SK-MEL-5 (cell line): ENCODE data around the gene SARM1. TPM values are rescaled to one million over a fixed set of nuclear protein-coding genes. Genes with fewer than 3 reads are reported as not detected.

Source experiments
- DNase-seq: peaks from one replicate; pipeline ENCODE4 v3.0.0-alpha.2; 2016; ENCODE audit warnings: low read depth, low spot score
- in situ Hi-C: cut with HindIII; loops from 2 replicates; pipeline ENCODE4 v1.10.0; 2016; ENCODE audit warnings: low sequenced_read_pairs, high pct_unique_total_duplicates, low pct_unique_long_range_greater_than_20kb
- total RNA-seq: library from RNA; depleted of rRNA; stranded (reverse); fragments of >200 nt; shearing (Covaris generic); gene quantifications from 2 replicates; pipeline ENCODE4 v1.2.3, GENCODE V29; 2014

SARM1 gene
- total RNA-seq, 1 experiment from 2014 or later, result 5.1 TPM

DNA sequence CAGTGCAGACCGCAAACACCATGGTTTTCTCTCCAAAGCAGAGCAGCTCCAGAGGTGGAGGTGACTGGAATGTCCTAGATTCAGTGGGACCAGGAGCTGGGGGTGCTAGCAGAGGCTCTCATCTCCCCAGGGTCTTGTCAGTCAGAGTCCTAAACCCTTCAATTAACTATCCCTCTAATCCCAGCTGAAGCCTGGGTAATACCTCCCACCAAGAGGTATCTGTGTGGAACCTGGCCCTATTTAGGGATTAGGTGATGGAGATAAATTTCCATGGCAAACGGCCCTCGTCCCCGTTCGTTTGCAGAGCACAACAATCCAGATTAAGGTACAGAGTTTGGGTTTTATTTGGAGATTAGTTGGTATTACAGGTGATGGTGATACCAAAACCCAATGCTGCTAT lies 8.3 kb upstream of the SARM1 start:
- in situ Hi-C loops, result no loop called here

DNA sequence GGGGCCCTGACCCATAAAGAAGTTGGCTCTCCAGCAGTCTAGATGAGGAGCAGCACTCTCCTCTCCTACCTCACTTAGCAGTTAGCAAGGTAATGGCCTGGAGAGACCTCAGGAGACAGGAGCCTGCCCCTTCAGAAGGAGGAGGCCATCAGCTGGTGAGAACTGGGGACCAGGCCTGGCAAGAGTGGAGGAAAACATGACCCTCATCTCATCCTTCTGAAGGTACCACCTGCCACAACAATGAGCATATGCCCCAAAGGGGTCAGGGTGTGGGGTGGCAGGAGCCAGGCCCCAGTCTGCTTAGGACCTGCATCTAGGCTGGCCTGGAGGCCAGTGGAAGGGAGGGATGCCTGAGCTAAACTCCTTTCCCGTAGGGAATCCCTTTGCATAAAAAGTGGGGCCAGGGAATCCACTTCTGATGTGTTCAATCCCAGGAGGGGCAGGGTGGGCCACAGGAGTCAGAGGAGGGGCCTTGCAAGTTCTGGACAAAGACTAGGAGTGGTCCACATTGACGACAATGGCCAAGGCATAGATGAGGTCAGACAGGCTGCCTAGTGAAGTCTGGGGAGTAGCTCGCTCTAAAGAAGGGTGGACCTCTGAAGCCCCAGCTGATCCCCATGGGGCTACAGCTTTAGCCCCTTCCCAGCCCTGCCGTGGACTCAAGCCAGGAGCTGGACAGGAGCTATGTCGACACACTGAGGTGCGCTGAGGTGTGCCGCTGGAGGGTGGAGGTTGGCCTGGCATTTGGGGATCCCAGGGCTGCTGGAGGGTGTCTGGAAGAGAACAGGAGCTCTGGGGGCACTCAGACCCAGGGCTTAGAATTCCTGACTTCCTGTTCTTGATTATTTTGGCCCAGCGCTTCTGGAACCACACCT lies 7.5 kb upstream of the SARM1 start:
- DNase-seq, result no peak
- in situ Hi-C loops, result no loop called here

More for the DNA sequence above, 8.3 kb upstream of the SARM1 start:
- no peak for DNase-seq

DNA sequence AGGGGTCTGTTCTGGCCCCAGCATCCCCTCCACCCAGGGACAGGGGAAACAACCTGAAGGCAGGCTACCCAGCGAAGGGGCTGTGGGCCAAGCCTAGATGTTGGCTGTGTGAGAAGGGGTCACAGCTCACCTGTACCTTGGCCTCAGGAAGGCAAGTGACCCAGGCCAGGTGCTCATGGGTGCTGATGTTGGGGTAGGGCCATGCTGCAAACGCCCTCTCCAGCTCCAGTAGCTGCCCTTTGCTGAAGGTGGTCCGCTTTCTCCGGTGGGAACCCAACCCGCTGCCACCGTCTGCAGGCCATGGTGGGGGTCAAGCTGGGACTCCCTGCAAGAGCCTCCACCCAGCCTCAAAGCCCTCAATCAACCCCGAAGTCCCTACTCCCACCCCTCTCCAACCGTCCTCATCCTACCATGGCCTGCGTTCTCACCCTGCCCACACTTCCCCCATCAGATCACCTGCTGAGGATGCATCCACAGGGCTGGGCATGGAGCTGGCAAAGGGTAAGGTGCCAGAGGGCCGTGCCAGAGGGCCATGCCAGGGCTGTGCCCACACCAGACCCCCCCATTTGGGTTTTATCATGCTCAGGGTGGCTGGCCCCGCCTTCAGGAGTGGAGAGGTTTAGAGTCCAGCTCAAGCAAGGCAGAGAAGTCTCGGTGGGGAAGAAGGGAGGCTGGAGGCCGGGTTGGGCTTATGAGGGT lies 6.7 kb upstream of the SARM1 start, which contains the start of gene SEBOX:
SEBOX (minus strand) TSS at position 535 of the 699 bp plus-strand sequence; CDS start at position 487, 48 bp downstream.
- DNase-seq, result no peak
- in situ Hi-C loops, result no loop called here

DNA sequence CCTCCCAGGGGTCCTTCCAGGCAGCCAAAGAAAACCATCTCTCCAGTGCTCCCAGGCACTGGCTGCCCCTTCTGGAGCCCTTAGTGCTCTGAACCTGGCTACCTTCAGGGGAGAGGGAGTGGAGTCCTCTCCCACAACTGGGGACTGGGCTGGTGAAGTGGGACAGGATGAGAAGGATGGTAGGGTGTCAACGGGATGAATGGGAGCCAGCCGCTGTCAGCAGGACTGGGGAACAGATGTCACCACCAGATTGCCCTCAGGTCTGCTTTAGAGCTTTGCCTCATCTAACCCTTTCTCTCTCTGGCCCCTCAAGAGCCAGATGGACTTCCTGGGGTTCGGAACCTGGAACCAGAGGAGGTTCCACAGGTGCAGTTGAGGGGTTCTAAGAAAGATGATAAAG lies 6.0 kb upstream of the SARM1 start:
- in situ Hi-C loops, result no loop called here

GRCh38 chr17:28366605-28367004 lies 4.9 kb upstream of the SARM1 start:
- DNase-seq, result peak; percentile 25
- in situ Hi-C loops, result no loop called here

More for the DNA sequence above, 6.0 kb upstream of the SARM1 start:
- no peak for DNase-seq

DNA sequence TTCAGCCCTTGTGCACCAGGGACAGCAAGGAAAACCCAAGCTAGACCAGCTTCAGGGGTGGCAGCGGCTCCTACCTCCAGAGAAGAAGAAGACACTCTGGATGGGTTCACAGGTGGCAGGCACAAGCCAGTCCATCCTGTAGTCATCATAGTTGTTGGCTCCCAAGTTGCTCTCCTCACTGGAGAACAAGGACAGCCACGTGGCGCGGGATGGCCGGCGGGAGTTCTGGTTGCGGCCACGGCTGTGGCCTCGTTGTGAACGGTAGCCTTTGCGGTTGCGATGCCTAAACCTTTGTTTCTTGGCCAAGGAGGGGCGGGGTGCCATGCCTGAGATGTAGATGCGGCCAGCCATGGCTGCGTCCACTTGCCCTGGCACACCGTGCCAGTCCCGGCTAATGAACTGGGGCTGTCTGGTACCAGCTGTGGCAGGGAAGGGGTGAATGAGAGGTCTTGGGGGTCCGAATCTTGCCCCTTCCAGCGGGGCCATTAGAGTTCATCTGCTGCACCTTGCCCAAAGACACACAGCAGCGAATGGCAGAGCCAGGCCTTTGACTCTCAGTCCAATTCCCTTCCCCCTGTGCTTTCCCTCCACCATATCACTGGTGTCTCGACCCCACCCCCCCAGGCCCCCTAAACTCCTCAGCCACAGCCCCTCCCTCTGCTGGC lies 3.7 kb upstream of the SARM1 start:
- in situ Hi-C loops, result no loop called here

GRCh38 chr17:28368306-28368831 lies 3.1 kb upstream of the SARM1 start:
- in situ Hi-C loops, result no loop called here

More for the DNA sequence above, 3.7 kb upstream of the SARM1 start:
- no peak for DNase-seq

DNA sequence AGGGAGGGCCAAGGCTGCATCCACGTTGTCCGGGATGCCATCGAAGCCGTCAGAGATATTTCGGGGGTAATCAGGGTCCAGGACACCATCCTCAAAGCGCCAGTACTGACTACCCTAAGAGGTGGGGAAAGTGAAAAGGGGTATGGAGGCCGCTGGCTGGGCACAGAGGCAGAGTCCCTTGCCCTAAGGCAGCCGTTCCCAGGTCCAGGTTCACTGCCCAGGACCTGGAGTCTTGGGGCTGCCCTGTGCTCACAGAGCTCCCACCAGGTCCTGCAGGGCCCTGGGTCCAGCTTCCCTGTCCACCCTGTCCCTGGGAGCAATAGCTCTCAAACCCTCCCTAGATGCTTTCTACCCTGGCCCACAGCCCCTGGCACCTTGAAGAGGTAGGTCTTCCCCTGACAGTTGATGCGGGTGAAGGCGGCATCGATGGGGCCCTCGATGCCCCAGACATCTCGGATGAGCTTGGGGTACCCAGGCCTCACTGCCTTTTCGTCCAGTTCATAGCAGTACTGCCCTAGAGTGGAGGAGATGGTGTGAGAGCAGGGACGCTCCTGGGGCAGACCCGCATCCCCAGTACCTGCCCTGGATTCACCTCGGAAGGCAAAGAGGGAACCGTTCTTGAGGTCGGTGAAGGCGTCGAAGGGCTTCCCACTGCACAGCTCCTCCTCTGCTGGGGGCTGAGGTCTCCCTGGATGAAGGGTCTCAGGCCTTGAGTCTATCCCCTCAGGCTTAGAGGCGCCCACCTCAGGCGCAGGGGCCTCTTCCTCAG lies 2.4 kb upstream of the SARM1 start:
- in situ Hi-C loops, result no loop called here
- no peak for DNase-seq

More at GRCh38 chr17:28368306-28368831, 3.1 kb upstream of the SARM1 start:
- DNase-seq, result no peak

- DNase-seq, result no peak
- in situ Hi-C loops, result no loop called here
Measured at GRCh38 chr17:28369684-28370034, 1.8 kb upstream of the SARM1 start.

GRCh38 chr17:28370035-28370743 lies 1.3 kb upstream of the SARM1 start, which contains the start of gene VTN:
Gene VTN, minus strand, starts transcription at chr17:28370307. Its CDS starts 104 bp downstream, at chr17:28370203.
- DNase-seq, result peak; percentile 50
- in situ Hi-C loops, result no loop called here

DNA sequence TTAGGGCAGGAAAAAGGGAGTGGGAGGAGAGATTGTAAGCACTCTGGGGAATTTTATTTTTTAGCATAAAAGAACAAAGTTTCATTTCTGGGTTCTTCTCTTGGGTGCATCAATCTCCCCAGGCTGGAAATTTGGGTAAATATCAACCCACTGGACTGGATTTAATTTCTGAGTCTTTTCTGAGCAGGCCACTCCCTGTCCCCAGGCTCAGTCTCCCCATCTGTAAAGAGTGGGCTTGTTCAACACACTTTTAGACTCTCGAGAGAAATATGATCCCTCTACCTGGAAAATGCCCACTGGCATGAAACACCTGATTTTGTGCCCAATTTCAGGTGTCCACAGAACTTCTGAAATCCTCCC lies 770 bp upstream of the SARM1 start:
- in situ Hi-C loops, result no loop called here
- no peak for DNase-seq

- in situ Hi-C loops, result no loop called here
- no peak for DNase-seq
Measured at GRCh38 chr17:28372203-28372944, 880 bp downstream of the SARM1 start.

DNA sequence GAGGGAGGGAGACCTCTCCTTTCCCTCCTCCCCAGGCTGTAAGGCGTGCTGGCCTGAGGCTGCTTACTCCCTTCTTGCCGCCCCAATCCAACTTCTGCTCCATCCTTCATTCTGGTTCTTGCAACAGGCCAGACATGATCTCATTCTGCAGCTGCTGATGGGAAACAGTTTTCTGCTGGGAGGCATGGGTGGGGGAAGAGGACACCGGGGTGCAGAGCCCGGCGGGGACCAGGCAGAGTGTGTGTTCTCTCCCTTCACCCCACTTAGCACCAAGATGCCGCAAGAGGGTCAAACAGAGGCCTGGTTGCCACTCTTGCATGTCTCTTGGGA lies 1.4 kb downstream of the SARM1 start:
- in situ Hi-C loops, result no loop called here

GRCh38 chr17:28379814-28380801 lies 8.6 kb downstream of the SARM1 start:
- DNase-seq, result no peak
- in situ Hi-C loops, result no loop called here

More for the DNA sequence above, 1.4 kb downstream of the SARM1 start:
- no peak for DNase-seq

- DNase-seq, result no peak
- in situ Hi-C loops, result no loop called here
Measured at GRCh38 chr17:28381141-28381825, 9.8 kb downstream of the SARM1 start.
